Fibroblast of skin of left biceps (primary cell): Measurements from ENCODE around the gene TP53I11.

Source experiments
- DNase-seq, 2 experiments: peaks; one replicate each; pipeline ENCODE4 v3.0.0-alpha.2; 2013; ENCODE audit warnings: low read depth in 2 of 2

The TP53I11 gene

DNA sequence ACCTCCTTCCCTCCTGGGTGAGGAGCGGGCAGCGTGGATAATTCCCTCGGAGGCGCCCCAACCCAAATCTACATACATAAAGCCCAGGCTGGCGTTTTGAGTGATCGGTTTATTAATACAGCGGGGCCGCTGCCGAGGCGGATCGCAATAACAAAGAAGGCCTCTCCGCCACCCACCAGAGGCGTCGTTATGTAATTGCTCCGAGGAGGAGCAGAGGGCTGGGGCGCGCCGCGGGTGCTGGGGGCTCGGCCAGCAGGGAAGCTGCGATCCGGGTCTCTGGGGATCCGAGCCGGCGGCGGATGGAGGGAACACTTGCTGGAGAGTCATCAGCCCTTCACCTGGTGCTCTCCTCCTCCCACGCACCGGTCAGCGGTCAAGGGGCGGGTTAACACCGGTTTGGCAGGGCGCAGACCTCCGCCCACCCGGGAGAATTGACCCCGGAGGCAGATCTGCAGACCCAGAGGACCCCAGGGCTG, 6.4 kb upstream of the TP53I11 start:
- DNase-seq, result no peak

DNA sequence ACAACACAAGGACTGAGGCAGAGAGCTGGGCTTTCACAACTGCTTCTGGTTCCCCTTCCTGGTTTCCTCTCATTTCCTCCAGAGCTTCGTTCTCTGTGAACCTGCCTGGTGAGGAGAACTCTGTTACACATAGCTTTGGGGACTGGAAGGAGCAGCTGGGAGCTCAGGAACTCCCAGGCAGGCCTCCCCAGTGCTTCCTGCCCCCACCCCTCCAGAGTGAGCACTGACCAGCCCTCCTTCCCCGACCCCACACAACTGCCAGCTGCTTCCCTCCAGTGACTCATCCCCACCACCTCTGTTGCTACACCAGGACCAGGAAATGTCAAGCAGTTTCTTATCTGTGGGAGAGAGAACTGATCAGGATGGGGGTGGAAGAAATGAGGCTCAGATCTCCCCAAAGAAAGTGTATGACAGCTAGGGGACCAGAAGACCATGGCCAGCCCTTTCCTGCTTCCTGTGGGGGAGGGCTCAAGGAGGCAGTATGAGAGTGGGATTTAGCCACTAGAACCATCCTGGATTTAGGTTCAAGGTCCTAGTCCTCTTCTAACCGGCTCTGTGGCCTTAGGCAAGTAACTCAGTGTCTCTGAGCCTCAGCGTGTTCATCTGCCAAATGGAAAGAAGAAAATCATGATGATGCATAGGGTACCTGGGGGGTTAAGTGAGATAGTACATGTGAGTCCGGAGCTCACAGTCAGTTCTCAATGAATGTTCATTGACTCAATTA, 4.5 kb upstream of the TP53I11 start:
- peak in 1 of 2 experiments; percentile 21 for DNase-seq

DNA sequence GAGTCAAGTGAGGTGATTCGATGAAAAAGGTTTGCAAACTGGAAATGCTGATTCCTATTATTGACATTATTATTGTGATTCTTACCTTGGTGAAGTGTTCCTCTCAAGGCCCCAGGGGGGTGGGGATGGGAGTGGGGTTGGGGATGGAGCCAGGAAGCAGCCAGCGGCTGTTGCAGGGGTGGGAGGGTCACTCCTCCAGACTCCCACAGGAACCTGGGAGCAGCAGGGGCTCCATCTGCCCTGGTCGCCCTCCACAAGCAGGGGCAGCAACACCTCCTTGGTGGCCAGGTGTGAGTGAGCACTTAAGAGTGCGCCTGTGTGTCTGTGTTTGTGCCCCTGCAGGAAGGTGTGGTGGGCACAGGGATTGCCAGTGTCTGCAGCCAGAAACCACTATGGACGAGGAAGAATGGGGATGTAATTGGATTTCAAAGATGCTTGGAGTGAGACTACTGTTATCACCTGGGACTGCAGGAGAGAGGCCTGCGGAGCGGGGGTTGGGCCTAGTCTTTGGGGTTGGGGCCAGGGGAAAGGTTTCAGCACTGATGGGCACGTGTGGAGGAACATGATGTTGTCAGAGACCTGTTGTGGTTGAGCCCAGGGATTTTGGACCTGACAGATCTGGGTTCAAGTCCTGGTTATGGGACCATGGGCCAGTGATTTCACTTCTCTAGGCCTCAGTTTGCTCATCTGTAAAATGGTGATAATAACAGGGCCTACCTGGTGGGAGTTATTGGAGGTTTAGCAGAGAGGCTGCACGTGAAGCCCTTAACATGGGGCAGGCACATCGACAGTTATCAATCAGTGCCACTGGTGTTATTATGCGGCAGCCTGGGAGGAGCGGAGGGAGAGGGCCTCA, 3.6 kb upstream of the TP53I11 start:
- DNase-seq, result no peak

GRCh38 chr11:44952500-44953260, 2.0 kb upstream of the TP53I11 start:
- no peak for DNase-seq

DNA sequence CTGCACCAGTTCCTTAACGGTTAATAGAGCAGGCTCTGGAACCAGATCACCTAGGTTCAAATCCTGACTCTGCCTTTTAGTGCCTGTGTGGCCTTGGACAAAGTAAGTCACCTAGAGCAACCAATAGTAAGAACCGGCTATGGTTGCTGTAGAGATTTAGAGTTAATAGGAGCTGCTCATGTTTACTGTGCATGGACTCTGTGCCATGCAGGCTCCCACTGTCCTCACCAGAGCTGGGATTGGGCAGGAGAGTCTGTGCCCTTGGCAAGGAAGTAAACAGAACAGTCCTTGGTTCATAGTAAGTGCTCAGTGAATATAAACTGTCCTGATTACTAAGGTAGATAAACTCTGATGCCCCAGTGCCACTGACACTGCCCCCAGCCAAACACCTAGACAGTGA, 1.4 kb upstream of the TP53I11 start:
- DNase-seq, result no peak

GRCh38 chr11:44950031-44950624, 555 bp downstream of the TP53I11 start:
- DNase-seq, result no peak

GRCh38 chr11:44949160-44950030, 1.3 kb downstream of the TP53I11 start:
- DNase-seq, result no peak

- no peak for DNase-seq
Measured at GRCh38 chr11:44948155-44948554, 2.5 kb downstream of the TP53I11 start.

DNA sequence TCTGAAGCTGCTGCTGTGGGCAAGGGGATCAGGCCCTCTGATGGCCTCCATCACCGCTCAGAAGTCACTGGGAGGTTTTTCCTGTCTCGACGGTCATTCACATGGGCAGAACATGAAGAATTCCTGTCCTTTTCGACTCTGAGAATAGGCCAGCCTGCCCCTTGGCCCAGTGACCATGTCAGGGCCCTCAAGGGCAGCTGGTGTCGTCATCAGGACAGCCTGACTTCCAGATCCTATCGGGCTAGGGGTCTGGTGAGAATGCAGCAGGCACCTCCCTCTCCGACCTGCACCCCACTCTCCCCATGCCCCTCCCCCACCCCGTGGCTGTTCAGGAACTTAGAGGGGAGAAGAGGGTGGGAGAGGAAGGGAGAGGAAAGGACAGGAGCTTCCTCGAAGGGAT, 3.6 kb downstream of the TP53I11 start:
- no peak for DNase-seq

GRCh38 chr11:44946263-44946662, 4.4 kb downstream of the TP53I11 start:
- no peak for DNase-seq

GRCh38 chr11:44945666-44946065, 5.0 kb downstream of the TP53I11 start:
- DNase-seq, result no peak

GRCh38 chr11:44944853-44945235, 5.8 kb downstream of the TP53I11 start:
- DNase-seq, result no peak

GRCh38 chr11:44944181-44944852, 6.4 kb downstream of the TP53I11 start:
- no peak for DNase-seq

DNA sequence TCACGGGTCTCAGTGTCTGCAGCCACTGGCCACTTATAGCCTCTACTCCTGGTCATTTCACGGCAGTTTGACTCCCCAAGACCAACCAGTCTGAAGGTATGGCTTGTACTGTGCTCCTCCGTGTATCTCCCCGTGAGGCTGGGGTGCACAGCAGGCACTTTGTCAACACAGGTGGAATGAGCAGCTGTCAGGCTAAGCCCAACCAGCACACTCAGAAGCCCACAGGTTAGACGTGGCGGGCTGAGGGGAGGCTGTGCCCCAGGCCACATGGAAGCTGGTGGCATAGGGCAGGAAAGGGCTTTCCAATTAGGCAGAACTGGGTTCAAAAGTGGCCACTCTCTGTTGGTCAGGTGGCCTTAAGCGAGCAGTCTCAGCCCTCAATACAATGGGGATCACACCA, 7.0 kb downstream of the TP53I11 start:
- DNase-seq, result no peak

GRCh38 chr11:44943118-44943517, 7.6 kb downstream of the TP53I11 start:
- no peak for DNase-seq

DNA sequence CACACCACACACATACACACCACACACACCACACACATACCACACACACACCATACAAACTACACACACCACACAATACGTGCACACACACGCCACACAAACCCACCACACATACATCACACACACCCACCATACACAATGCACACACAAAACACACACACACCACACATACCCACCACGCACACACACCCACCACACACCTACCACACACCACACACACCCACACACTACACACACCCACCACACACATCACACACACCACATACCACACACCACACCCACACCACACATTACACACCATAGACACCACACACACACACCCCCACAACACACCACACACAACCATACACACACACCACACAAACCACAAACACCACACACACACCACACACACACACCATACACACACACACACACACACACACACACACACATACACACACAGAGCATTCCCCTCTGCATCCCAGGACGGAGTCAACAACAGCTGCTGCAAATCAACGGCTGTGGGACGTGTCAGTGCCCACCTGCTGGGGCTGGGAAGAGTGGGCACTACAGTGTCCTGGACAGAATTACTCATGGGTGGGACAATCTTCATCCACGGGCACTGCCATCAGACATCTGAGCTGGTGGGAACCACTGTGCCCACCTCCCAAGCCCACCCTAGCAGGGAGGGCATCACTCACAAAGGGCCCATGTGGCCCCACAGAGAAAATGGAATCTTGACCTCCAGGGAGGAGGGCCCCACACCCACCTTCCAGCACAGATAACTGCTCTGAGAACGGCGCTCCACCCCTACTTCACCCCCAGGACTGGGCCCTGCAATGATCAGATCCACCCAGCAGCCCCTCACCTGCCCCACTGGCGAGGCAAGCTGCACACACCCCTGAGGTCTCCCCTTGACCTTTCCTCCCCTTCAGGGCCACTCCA, 8.4 kb downstream of the TP53I11 start:
- DNase-seq, result no peak

GRCh38 chr11:44941259-44942021, 9.2 kb downstream of the TP53I11 start:
- no peak for DNase-seq

DNA sequence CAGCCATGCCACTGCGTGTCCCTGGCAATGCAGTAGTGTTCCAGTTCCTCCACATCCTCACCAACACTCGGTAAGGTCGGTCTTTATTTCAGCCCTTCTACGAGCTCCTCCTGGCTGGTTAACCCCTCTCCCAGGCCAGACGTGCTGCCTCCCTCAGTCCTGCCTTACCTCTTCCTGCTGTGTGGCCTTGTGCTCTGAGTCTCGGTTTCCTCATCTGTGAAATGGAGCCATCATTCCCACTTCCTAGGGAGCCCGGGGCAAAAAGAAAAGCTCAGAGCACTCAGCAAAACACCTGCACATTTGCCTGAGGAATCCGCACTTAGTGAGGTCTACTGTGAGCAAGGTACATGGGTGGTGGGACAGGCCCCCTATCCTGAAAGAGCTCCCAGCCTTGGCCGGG, 9.8 kb downstream of the TP53I11 start:
- DNase-seq, result no peak
